Activated naive CD8-positive, alpha-beta T cell treated with anti-CD3 and anti-CD28 coated beads, Interleukin-2, amount 10 ng/mL, durations not matched to agents 7 days and 5 days (primary cell): Measurements from ENCODE around the gene SNRNP48. TPM values are rescaled to one million over a fixed set of nuclear protein-coding genes. Genes with fewer than 3 reads are reported as not detected.

Experiments used
- ATAC-seq: fragments of 150-1000 bp; cut with Tn5 transposase; one replicate; pipeline ENCODE4 v1.10.0; 2021; ENCODE audit warnings: low read depth, moderate library complexity
- POLR2A ChIA-PET: fragments of 350-600 bp; sonication (Branson Sonifier 250); formaldehyde crosslinking; loops from one replicate; lab custom pipeline; 2021; ENCODE audit warnings: antibody characterized with exemption; lab: Charles Lee
- DNase-seq: peaks from one replicate; pipeline ENCODE4 v3.0.0; 2021
- H3K27ac Mint-ChIP-seq: one replicate; pipeline ENCODE4 v1.8.0; 2022; ENCODE audit warnings: mild to moderate bottlenecking, mixed read lengths
- H3K27me3 Mint-ChIP-seq: one replicate; pipeline ENCODE4 v1.8.0; 2022; ENCODE audit warnings: mild to moderate bottlenecking, moderate library complexity, mixed read lengths
- H3K36me3 Mint-ChIP-seq: one replicate; pipeline ENCODE4 v1.8.0; 2021; ENCODE audit warnings: mild to moderate bottlenecking, mixed read lengths
- H3K4me1 Mint-ChIP-seq: one replicate; pipeline ENCODE4 v1.8.0; 2021; ENCODE audit warnings: mixed read lengths
- H3K4me3 Mint-ChIP-seq: one replicate; pipeline ENCODE4 v1.8.0; 2022; ENCODE audit warnings: mild to moderate bottlenecking, moderate library complexity, mixed read lengths
- H3K9me3 Mint-ChIP-seq: one replicate; pipeline ENCODE4 v1.8.0; 2021; ENCODE audit warnings: mixed read lengths
- total RNA-seq, 2 experiments: library from RNA; stranded (reverse); gene quantifications; one replicate each; pipeline ENCODE4 v1.2.3, GENCODE V29; 2021

The SNRNP48 gene
- total RNA-seq, 2 experiments from 2014 or later = 19.8 to 21.6 TPM

- DNase-seq = no peak
- POLR2A ChIA-PET = no interaction called here
- no peak overlapping the region for H3K4me3 Mint-ChIP-seq
- no peaks in the 10 kb centered on the region for H3K4me1 Mint-ChIP-seq
- peaks cover 66% of the 10 kb centered on the region for H3K27me3 Mint-ChIP-seq
- H3K27ac Mint-ChIP-seq = no peak overlapping the region
- no peak for ATAC-seq
- H3K36me3 Mint-ChIP-seq = no peaks in the 10 kb centered on the region
- no peaks in the 10 kb centered on the region for H3K9me3 Mint-ChIP-seq
These were observed 42.7 kb upstream of the SNRNP48 start for GRCh38 chr6:7547315-7547714.

- no peak overlapping the region for H3K27ac Mint-ChIP-seq
- H3K4me1 Mint-ChIP-seq = no peaks in the 10 kb centered on the region
- no peak overlapping the region for H3K4me3 Mint-ChIP-seq
- H3K27me3 Mint-ChIP-seq = peaks cover 49% of the 10 kb centered on the region
- ATAC-seq = no peak
- H3K9me3 Mint-ChIP-seq = no peaks in the 10 kb centered on the region
- POLR2A ChIA-PET = no interaction called here
- H3K36me3 Mint-ChIP-seq = no peaks in the 10 kb centered on the region
- DNase-seq = no peak
These were observed 39.6 kb upstream of the SNRNP48 start for GRCh38 chr6:7550433-7550801.

- H3K36me3 Mint-ChIP-seq = no peaks in the 10 kb centered on the region
- H3K4me1 Mint-ChIP-seq = no peaks in the 10 kb centered on the region
- no peak overlapping the region for H3K27ac Mint-ChIP-seq
- DNase-seq = no peak
- no peaks in the 10 kb centered on the region for H3K9me3 Mint-ChIP-seq
- peaks cover 42% of the 10 kb centered on the region for H3K27me3 Mint-ChIP-seq
- no peak for ATAC-seq
- POLR2A ChIA-PET = no interaction called here
- no peak overlapping the region for H3K4me3 Mint-ChIP-seq
These were observed 35.3 kb upstream of the SNRNP48 start for GRCh38 chr6:7554533-7555275.

GRCh38 chr6:7555671-7556070 is 34.3 kb upstream of the SNRNP48 start:
- DNase-seq = no peak
- POLR2A ChIA-PET = no interaction called here
- no peaks in the 10 kb centered on the region for H3K9me3 Mint-ChIP-seq
- no peaks in the 10 kb centered on the region for H3K4me1 Mint-ChIP-seq
- no peak overlapping the region for H3K4me3 Mint-ChIP-seq
- no peaks in the 10 kb centered on the region for H3K36me3 Mint-ChIP-seq
- no peak overlapping the region for H3K27ac Mint-ChIP-seq
- no peak for ATAC-seq
- H3K27me3 Mint-ChIP-seq = peaks cover 46% of the 10 kb centered on the region

GRCh38 chr6:7556394-7557106 is 33.4 kb upstream of the SNRNP48 start:
- Mint-ChIP-seq H3K9me3 (no peaks in the 10 kb centered on the region), H3K27ac (no peak overlapping the region), H3K27me3 (peaks cover 46% of the 10 kb centered on the region), H3K4me3 (no peak overlapping the region), H3K4me1 (no peaks in the 10 kb centered on the region), H3K36me3 (no peaks in the 10 kb centered on the region)
- DNase-seq (no peak), ATAC-seq (no peak)
- POLR2A ChIA-PET = no interaction called here

GRCh38 chr6:7557652-7558051 is 32.3 kb upstream of the SNRNP48 start:
- Mint-ChIP-seq H3K27me3 (peaks cover 45% of the 10 kb centered on the region), H3K27ac (no peak overlapping the region), H3K9me3 (no peaks in the 10 kb centered on the region), H3K4me1 (no peaks in the 10 kb centered on the region), H3K4me3 (no peak overlapping the region), H3K36me3 (no peaks in the 10 kb centered on the region)
- DNase-seq = no peak
- POLR2A ChIA-PET = no interaction called here
- ATAC-seq = no peak

- Mint-ChIP-seq H3K27me3 (peaks cover 42% of the 10 kb centered on the region), H3K9me3 (no peaks in the 10 kb centered on the region), H3K27ac (no peak overlapping the region), H3K4me1 (no peaks in the 10 kb centered on the region), H3K36me3 (no peaks in the 10 kb centered on the region), H3K4me3 (no peak overlapping the region)
- DNase-seq = no peak
- ATAC-seq = no peak
- POLR2A ChIA-PET = no interaction called here
These were observed 31.2 kb upstream of the SNRNP48 start for GRCh38 chr6:7558781-7559180.

- ATAC-seq (no peak), DNase-seq (no peak)
- H3K36me3 Mint-ChIP-seq = no peaks in the 10 kb centered on the region
- no peak overlapping the region for H3K27ac Mint-ChIP-seq
- peaks cover 44% of the 10 kb centered on the region for H3K27me3 Mint-ChIP-seq
- POLR2A ChIA-PET = no interaction called here
- no peaks in the 10 kb centered on the region for H3K9me3 Mint-ChIP-seq
- no peaks in the 10 kb centered on the region for H3K4me1 Mint-ChIP-seq
- H3K4me3 Mint-ChIP-seq = no peak overlapping the region
These were observed 30.8 kb upstream of the SNRNP48 start for GRCh38 chr6:7559196-7559595.

GRCh38 chr6:7559651-7560385 is 30.2 kb upstream of the SNRNP48 start:
- H3K4me3 Mint-ChIP-seq = no peak overlapping the region
- no peaks in the 10 kb centered on the region for H3K4me1 Mint-ChIP-seq
- no peak for DNase-seq
- no peaks in the 10 kb centered on the region for H3K36me3 Mint-ChIP-seq
- H3K9me3 Mint-ChIP-seq = no peaks in the 10 kb centered on the region
- H3K27ac Mint-ChIP-seq = no peak overlapping the region
- no peak for ATAC-seq
- peaks cover 46% of the 10 kb centered on the region for H3K27me3 Mint-ChIP-seq
- POLR2A ChIA-PET = no interaction called here

- no peak for ATAC-seq
- POLR2A ChIA-PET = no interaction called here
- Mint-ChIP-seq H3K27me3 (peaks cover 40% of the 10 kb centered on the region), H3K27ac (no peak overlapping the region), H3K4me1 (no peaks in the 10 kb centered on the region), H3K4me3 (no peak overlapping the region), H3K9me3 (no peaks in the 10 kb centered on the region), H3K36me3 (no peaks in the 10 kb centered on the region)
- DNase-seq = no peak
These were observed 28.6 kb upstream of the SNRNP48 start for GRCh38 chr6:7561153-7561964.

GRCh38 chr6:7562769-7563168 is 27.2 kb upstream of the SNRNP48 start:
- DNase-seq (no peak), ATAC-seq (no peak)
- no peaks in the 10 kb centered on the region for H3K9me3 Mint-ChIP-seq
- no peak overlapping the region for H3K27ac Mint-ChIP-seq
- no peaks in the 10 kb centered on the region for H3K4me1 Mint-ChIP-seq
- H3K36me3 Mint-ChIP-seq = no peaks in the 10 kb centered on the region
- peaks cover 40% of the 10 kb centered on the region for H3K27me3 Mint-ChIP-seq
- POLR2A ChIA-PET = no interaction called here
- H3K4me3 Mint-ChIP-seq = no peak overlapping the region

GRCh38 chr6:7566107-7566506 is 23.9 kb upstream of the SNRNP48 start:
- H3K27ac Mint-ChIP-seq = no peak overlapping the region
- no peaks in the 10 kb centered on the region for H3K36me3 Mint-ChIP-seq
- H3K4me1 Mint-ChIP-seq = no peaks in the 10 kb centered on the region
- peaks cover 28% of the 10 kb centered on the region for H3K27me3 Mint-ChIP-seq
- DNase-seq (no peak), ATAC-seq (no peak)
- POLR2A ChIA-PET = no interaction called here
- H3K4me3 Mint-ChIP-seq = no peak overlapping the region
- no peaks in the 10 kb centered on the region for H3K9me3 Mint-ChIP-seq

- Mint-ChIP-seq H3K9me3 (no peaks in the 10 kb centered on the region), H3K36me3 (no peaks in the 10 kb centered on the region), H3K4me3 (no peak overlapping the region), H3K27ac (no peak overlapping the region), H3K4me1 (no peaks in the 10 kb centered on the region), H3K27me3 (peaks cover 23% of the 10 kb centered on the region)
- POLR2A ChIA-PET = no interaction called here
- ATAC-seq = no peak
- no peak for DNase-seq
These were observed 23.3 kb upstream of the SNRNP48 start for GRCh38 chr6:7566617-7567173.
